HG02884 (cell line): ENCODE data around the gene SLC17A2.

Source experiments
- ATAC-seq: cut with Tn5 transposase; IDR thresholded peaks from one replicate; pipeline ENCODE4 v1.9.1; 2021; ENCODE audit warnings: mild to moderate bottlenecking, moderate library complexity; ENCODE audit not compliant: unreplicated experiment

The SLC17A2 gene

GRCh38 chr6:25930532-25931410 is at the start of gene SLC17A2:
SLC17A2 (minus strand) TSS chr6:25930691; CDS start chr6:25925796, 4,895 bp downstream.
- no peak for ATAC-seq

GRCh38 chr6:25975923-25976560 is 45.6 kb upstream of the SLC17A2 start:
- ATAC-seq, result no peak

- ATAC-seq, result no peak
Observed at GRCh38 chr6:25973923-25974555, 43.5 kb upstream of the SLC17A2 start.

- ATAC-seq, result no peak
Observed at GRCh38 chr6:25972902-25973301, 42.4 kb upstream of the SLC17A2 start.

GRCh38 chr6:25972128-25972527 is 41.6 kb upstream of the SLC17A2 start:
- no peak for ATAC-seq

- ATAC-seq, result no peak
Observed at GRCh38 chr6:25971187-25971821, 40.8 kb upstream of the SLC17A2 start.

- ATAC-seq, result no peak
Observed at GRCh38 chr6:25968769-25969168, 38.3 kb upstream of the SLC17A2 start.

- no peak for ATAC-seq
Observed at GRCh38 chr6:25966711-25967110, 36.2 kb upstream of the SLC17A2 start.

GRCh38 chr6:25965058-25965457 is 34.6 kb upstream of the SLC17A2 start:
- ATAC-seq, result no peak

GRCh38 chr6:25963426-25964123 is 33.1 kb upstream of the SLC17A2 start:
- no peak for ATAC-seq

GRCh38 chr6:25962149-25963127 is 31.9 kb upstream of the SLC17A2 start, which contains the start of gene TRIM38:
TRIM38 (plus strand) TSS chr6:25962802; CDS start chr6:25966523, 3,721 bp downstream.
- ATAC-seq, result peak; percentile 81

- ATAC-seq, result no peak
Observed at GRCh38 chr6:25961619-25962148, 31.2 kb upstream of the SLC17A2 start.

- no peak for ATAC-seq
Observed at GRCh38 chr6:25960734-25961133, 30.2 kb upstream of the SLC17A2 start.

GRCh38 chr6:25959890-25960536 is 29.5 kb upstream of the SLC17A2 start:
- ATAC-seq, result no peak

GRCh38 chr6:25958700-25959162 is 28.2 kb upstream of the SLC17A2 start:
- no peak for ATAC-seq

GRCh38 chr6:25956226-25956625 is 25.7 kb upstream of the SLC17A2 start:
- no peak for ATAC-seq

- no peak for ATAC-seq
Observed at GRCh38 chr6:25954756-25955155, 24.3 kb upstream of the SLC17A2 start.

- ATAC-seq, result no peak
Observed at GRCh38 chr6:25953733-25954132, 23.2 kb upstream of the SLC17A2 start.
